CD14-positive monocyte (primary cell): ENCODE measurements around the gene CNTNAP5. TPM values are rescaled to one million over a fixed set of nuclear protein-coding genes. Genes with fewer than 3 reads are reported as not detected.

Source experiments
- DNase-seq, 3 donors: peaks; one replicate each; pipeline ENCODE4 v3.0.0-alpha.2; 2011 to 2022
- H2AFZ ChIP-seq: 2 replicates; pipeline ENCODE4 v1.6.0; 2012; ENCODE audit warnings: mild to moderate bottlenecking, low read depth, low read length, inconsistent platforms; ENCODE audit not compliant: insufficient read depth, poor library complexity, severe bottlenecking
- H3K27ac ChIP-seq, 2 donors: 1 replicate in 1 of 2; 2 replicates in 1 of 2; pipeline ENCODE4 v1.5.1; 2012 to 2013; ENCODE audit warnings: low read length in 2 of 2, control low read depth in 1 of 2, inconsistent platforms in 1 of 2, low read depth in 1 of 2, mild to moderate bottlenecking in 1 of 2
- H3K27me3 ChIP-seq, 2 donors: one replicate each; pipeline versions ENCODE4 v1.6.0 to v1.6.1; 2011 to 2013; ENCODE audit warnings: low read length in 2 of 2; ENCODE audit not compliant: control insufficient read depth in 2 of 2, insufficient read depth in 2 of 2
- H3K36me3 ChIP-seq, 2 donors: replicated peaks in 1 of 2; 1 replicate in 1 of 2; 2 replicates in 1 of 2; pipeline versions ENCODE4 v1.5.1 to v1.6.1; 2012 to 2013; ENCODE audit warnings: low read length in 2 of 2, control low read depth in 1 of 2, inconsistent platforms in 1 of 2, mild to moderate bottlenecking in 1 of 2; ENCODE audit not compliant: insufficient read depth in 2 of 2, control insufficient read depth in 1 of 2
- H3K4me1 ChIP-seq, 2 donors: 1 replicate in 1 of 2; 2 replicates in 1 of 2; pipeline versions ENCODE4 v1.5.1 to v1.6.1; 2012 to 2013; ENCODE audit warnings: low read length in 2 of 2, control low read depth in 1 of 2, inconsistent platforms in 1 of 2, mild to moderate bottlenecking in 1 of 2, moderate library complexity in 1 of 2; ENCODE audit not compliant: insufficient read depth in 2 of 2, control insufficient read depth in 1 of 2
- H3K4me2 ChIP-seq: replicated peaks from 2 replicates; pipeline ENCODE3; 2012; ENCODE audit warnings: low read length, moderate library complexity, mild to moderate bottlenecking; ENCODE audit not compliant: poor library complexity, severe bottlenecking; ENCODE audit errors: extremely low read depth
- H3K4me3 ChIP-seq, 3 experiments: fragments of 200-600 bp in 1 of 3; sonication (generic) in 1 of 3; replicated peaks in 1 of 3; 1 replicate in 2 of 3; 2 replicates in 1 of 3; pipeline ENCODE4 v1.5.1; 2011 to 2013; ENCODE audit warnings: low read length in 3 of 3, mild to moderate bottlenecking in 3 of 3, control low read depth in 2 of 3, low read depth in 2 of 3, inconsistent platforms in 1 of 3, moderate library complexity in 1 of 3
- H3K79me2 ChIP-seq: 2 replicates; pipeline ENCODE4 v1.6.0; 2012; ENCODE audit warnings: mild to moderate bottlenecking, control low read depth, inconsistent platforms, low read length, moderate library complexity; ENCODE audit not compliant: insufficient read depth
- H3K9ac ChIP-seq: 2 replicates; pipeline ENCODE4 v1.6.0; 2017; ENCODE audit warnings: low read length, mild to moderate bottlenecking; ENCODE audit not compliant: insufficient read depth, poor library complexity, severe bottlenecking
- H3K9me3 ChIP-seq, 2 donors: replicated peaks in 1 of 2; 1 replicate in 1 of 2; 2 replicates in 1 of 2; pipeline versions ENCODE4 v1.5.1 to v1.6.1; 2012 to 2013; ENCODE audit warnings: low read length in 2 of 2, control low read depth in 1 of 2; ENCODE audit not compliant: control insufficient read depth in 1 of 2, insufficient read depth in 1 of 2
- H4K20me1 ChIP-seq: 2 replicates; pipeline ENCODE4 v1.6.0; 2012; ENCODE audit warnings: mild to moderate bottlenecking, low read length, control low read depth, moderate library complexity; ENCODE audit not compliant: insufficient read depth
- H3K27ac Mint-ChIP-seq, 7 donors: one replicate each; pipeline ENCODE4 v1.8.0; 2020; ENCODE audit warnings: mild to moderate bottlenecking in 7 of 7, mixed read lengths in 7 of 7, moderate library complexity in 6 of 7, inconsistent platforms in 2 of 7
- H3K27me3 Mint-ChIP-seq, 3 donors: one replicate each; pipeline ENCODE4 v1.8.0; 2021 to 2022; ENCODE audit warnings: low read depth in 3 of 3, mild to moderate bottlenecking in 3 of 3, mixed read lengths in 3 of 3, moderate library complexity in 3 of 3, inconsistent platforms in 1 of 3
- H3K36me3 Mint-ChIP-seq, 2 donors: one replicate each; pipeline ENCODE4 v1.8.0; 2020; ENCODE audit warnings: mixed read lengths in 2 of 2, inconsistent platforms in 1 of 2, mild to moderate bottlenecking in 1 of 2
- H3K4me1 Mint-ChIP-seq: one replicate; pipeline ENCODE4 v1.8.0; 2020; ENCODE audit warnings: mild to moderate bottlenecking, mixed read lengths
- H3K4me3 Mint-ChIP-seq, 2 donors: one replicate each; pipeline ENCODE4 v1.8.0; 2020; ENCODE audit warnings: mild to moderate bottlenecking in 2 of 2, mixed read lengths in 2 of 2, moderate library complexity in 1 of 2
- H3K9me3 Mint-ChIP-seq, 7 donors: one replicate each; pipeline ENCODE4 v1.8.0; 2020 to 2022; ENCODE audit warnings: mixed read lengths in 7 of 7, mild to moderate bottlenecking in 6 of 7, moderate library complexity in 6 of 7, inconsistent platforms in 2 of 7
- WGBS: methylation state at CpG from one replicate; pipeline ENCODE4 v1.1.5; 2013; ENCODE audit warnings: missing lambda C conversion rate; ENCODE audit not compliant: insufficient coverage; 5-methylcytosine and 5-hydroxymethylcytosine counted together
- intact Hi-C, 2 donors: fragments of 100-400 bp; cut with micrococcal nuclease; formaldehyde crosslinking; loops; one replicate each; pipeline versions ENCODE4 v1.15.0 to v1.15.1; 2023
- polyA plus RNA-seq, 3 donors: library from polyadenylated mRNA; depleted of rRNA in 1 of 3; unstranded in 2 of 3; stranded (reverse) in 1 of 3; fragments of 300-500 nt in 2 of 3; fragments of >200 nt in 1 of 3; fragmentation: Illumina TruSeq in 2 of 3; gene quantifications; 1 replicate in 2 of 3; 2 replicates in 1 of 3; pipeline ENCODE4 v1.2.3, GENCODE V29; 2012 to 2021
- TF ChIP-seq, protein P1 (sequence below): fragments of 200-600 bp; IDR thresholded peaks from one replicate; pipeline ENCODE4 v1.8.0; 2022; ENCODE audit warnings: antibody characterized with exemption, mild to moderate bottlenecking

Gene CNTNAP5
- polyA plus RNA-seq, 3 donors: not detected

DNA sequence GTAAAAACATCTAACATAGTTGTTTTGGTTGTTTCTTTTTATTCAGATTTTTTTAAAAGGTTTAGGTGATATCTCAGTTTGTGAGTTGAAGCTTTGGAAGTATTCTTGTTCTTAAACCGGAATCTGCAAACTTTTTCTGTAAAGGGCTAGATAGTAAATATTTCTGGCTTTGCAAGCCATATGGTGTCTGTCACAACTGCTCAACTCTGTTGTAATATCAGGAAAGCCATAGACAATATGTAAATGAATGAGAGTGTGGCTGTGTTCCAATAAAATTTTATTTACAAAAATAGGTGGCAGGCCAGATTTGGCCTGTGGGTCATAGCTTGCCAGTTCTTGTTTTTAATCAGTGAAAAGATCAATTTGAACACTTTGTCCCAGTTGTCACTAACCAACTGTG lies 134.1 kb downstream of the CNTNAP5 start:
- H3K79me2 ChIP-seq: no peaks in the 10 kb centered on the region
- no peak overlapping the region for H3K4me2 ChIP-seq
- H3K9me3 ChIP-seq: peaks cover 6 to 11% of the 10 kb centered on the region in 2 donors
- Mint-ChIP-seq H3K27me3 (no peaks in the 10 kb centered on the region), H3K9me3 (peaks cover 2 to 11% (median 4%) of the 10 kb centered on the region in 7 donors), H3K27ac (no peak overlapping the region), H3K4me3 (no peak overlapping the region), H3K4me1 (no peaks in the 10 kb centered on the region), H3K36me3 (no peaks in the 10 kb centered on the region)
- H3K36me3 ChIP-seq: no peaks in the 10 kb centered on the region
- no peaks in the 10 kb centered on the region for H4K20me1 ChIP-seq
- H2AFZ ChIP-seq: no peak overlapping the region
- H3K4me3 ChIP-seq: no peak overlapping the region
- H3K9ac ChIP-seq: no peak overlapping the region
- TF ChIP-seq, protein P1, sequence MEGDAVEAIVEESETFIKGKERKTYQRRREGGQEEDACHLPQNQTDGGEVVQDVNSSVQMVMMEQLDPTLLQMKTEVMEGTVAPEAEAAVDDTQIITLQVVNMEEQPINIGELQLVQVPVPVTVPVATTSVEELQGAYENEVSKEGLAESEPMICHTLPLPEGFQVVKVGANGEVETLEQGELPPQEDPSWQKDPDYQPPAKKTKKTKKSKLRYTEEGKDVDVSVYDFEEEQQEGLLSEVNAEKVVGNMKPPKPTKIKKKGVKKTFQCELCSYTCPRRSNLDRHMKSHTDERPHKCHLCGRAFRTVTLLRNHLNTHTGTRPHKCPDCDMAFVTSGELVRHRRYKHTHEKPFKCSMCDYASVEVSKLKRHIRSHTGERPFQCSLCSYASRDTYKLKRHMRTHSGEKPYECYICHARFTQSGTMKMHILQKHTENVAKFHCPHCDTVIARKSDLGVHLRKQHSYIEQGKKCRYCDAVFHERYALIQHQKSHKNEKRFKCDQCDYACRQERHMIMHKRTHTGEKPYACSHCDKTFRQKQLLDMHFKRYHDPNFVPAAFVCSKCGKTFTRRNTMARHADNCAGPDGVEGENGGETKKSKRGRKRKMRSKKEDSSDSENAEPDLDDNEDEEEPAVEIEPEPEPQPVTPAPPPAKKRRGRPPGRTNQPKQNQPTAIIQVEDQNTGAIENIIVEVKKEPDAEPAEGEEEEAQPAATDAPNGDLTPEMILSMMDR: no peak
- WGBS: 100% methylated on average over 1 of the region's 1 CpG
- no peaks in the 10 kb centered on the region for H3K4me1 ChIP-seq
- intact Hi-C loops: no loop called here
- no peak for DNase-seq
- H3K27ac ChIP-seq: no peak overlapping the region
- H3K27me3 ChIP-seq: no peaks in the 10 kb centered on the region

DNA sequence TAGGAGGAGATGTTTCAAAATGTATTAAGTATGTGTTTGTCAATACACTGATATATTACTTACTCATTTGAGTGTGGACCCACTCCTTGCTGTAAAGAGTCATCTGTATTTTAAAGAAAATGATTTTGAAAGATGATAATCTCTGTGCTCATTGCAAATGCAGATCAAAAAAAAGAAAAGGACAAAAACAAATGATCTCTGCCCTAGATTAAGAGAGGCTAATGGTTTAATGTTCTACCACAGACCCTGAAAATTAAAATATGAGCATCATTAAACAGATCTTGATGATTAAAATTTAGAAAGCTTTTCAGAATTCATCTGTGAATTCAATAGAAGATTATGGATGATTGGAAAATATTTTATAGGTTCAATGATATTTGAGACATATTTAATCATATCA lies 136.5 kb downstream of the CNTNAP5 start:
- peaks cover 0 to 1% (median 0%) of the 10 kb centered on the region in 3 donors for H3K27me3 Mint-ChIP-seq
- DNase-seq: no peak

More for the DNA sequence above, 136.5 kb downstream of the CNTNAP5 start:
- Mint-ChIP-seq H3K9me3 (peaks cover 0 to 3% (median 2%) of the 10 kb centered on the region in 7 donors), H3K4me3 (no peak overlapping the region), H3K27ac (no peak overlapping the region), H3K36me3 (no peaks in the 10 kb centered on the region), H3K4me1 (no peaks in the 10 kb centered on the region)
- Histone ChIP-seq H4K20me1 (no peaks in the 10 kb centered on the region), H3K4me3 (no peak overlapping the region), H3K4me1 (no peaks in the 10 kb centered on the region), H3K79me2 (no peaks in the 10 kb centered on the region), H3K9me3 (peaks cover under 1 to 3% of the 10 kb centered on the region in 2 donors), H3K27me3 (no peaks in the 10 kb centered on the region), H3K27ac (no peak overlapping the region), H3K9ac (no peak overlapping the region), H2AFZ (no peak overlapping the region), H3K4me2 (no peak overlapping the region), H3K36me3 (no peaks in the 10 kb centered on the region)
- intact Hi-C loops: no loop called here
- TF ChIP-seq, protein P1: no peak
